ENCODE results near the gene TMEM271. TPM values are rescaled to one million over a fixed set of nuclear protein-coding genes. Genes with fewer than 3 reads are reported as not detected.

TMEM271 gene
- total RNA-seq, 1 donor from 2014 or later: 0.25 TPM

DNA sequence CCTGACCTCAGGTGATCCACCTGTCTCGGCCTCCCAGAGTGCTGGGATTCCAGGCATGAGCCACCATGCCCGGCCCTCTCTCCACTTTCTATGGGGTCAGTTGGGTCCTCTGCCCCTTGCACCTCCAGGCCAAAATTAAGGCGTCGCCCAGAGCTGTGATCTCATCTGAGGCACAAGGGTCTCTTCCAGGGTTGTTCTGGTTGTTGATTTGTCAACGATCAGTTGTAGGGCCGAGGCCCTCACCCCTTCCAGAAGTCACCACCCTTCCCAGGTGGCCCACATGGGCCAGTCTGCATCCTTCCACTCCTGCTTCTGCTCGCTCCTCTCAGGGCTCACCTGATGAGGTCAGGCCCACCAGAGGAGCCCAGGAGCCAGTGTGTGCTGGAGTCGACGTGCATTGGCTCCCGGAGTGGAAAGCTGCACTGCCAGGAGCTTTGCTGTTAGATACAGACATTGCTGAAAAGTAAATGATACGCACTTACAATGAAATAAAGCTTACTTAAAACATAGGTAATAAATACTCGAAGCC is 14.3 kb upstream of the TMEM271 start:
- no peak overlapping the region for H3K4me3 ChIP-seq
- H3K9me3 ChIP-seq: no peaks in the 10 kb centered on the region
- intact Hi-C loops (cut with DNase I): no loop called here
- H3K4me1 ChIP-seq: no peaks in the 10 kb centered on the region
- no peaks in the 10 kb centered on the region for H3K36me3 ChIP-seq
- DNase-seq (ENCODE audit: extremely low spot score in 2 of 2): no peak
- no peak overlapping the region for H3K27ac ChIP-seq
- H3K27me3 ChIP-seq: no peaks in the 10 kb centered on the region
- TF ChIP-seq POLR2A (IDR thresholded peaks at IDR 0.05): no peak
- no peak for TF ChIP-seq CTCF (IDR thresholded peaks at IDR 0.05)
- TF ChIP-seq POLR2AphosphoS5 (IDR thresholded peaks at IDR 0.05; ENCODE audit: insufficient read depth in 1 of 2, low read depth in 1 of 2): no peak

DNA sequence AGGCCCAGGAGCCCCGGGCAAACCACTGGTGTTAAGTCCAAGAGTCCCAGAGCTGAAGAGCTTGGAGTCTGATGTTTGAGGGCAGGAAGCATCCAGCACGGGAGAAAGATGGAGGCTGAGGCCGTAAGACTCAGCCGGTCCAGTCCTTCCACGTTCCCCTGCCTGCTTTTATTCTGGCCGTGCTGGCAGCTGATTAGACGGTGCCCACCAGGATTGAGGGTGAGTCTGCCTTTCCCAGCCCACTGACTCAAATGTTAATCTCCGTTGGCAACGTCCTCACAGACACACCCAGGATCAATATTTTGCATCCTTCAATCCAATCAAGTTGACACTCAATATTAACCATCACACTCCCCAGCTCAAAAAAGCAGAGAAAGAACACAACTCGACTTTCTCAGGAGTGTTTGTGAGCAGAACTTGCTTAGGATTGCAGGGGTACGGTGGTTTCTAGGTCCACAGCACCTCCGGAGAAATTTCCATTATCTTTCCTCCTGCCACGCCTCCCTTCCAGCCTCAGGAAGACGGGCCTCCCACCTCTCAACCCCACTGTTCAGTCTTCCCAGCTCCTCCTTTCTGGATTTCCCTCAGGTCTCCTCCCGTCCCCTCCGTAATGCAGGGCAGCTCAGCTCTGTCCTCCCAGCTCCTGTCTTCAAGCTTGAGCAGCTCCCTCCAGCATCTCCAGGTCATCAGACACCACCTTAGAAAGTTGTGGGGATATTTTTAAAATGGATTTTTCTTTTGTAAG is 13.3 kb upstream of the TMEM271 start:
- intact Hi-C loops (cut with DNase I): no loop called here
- no peaks in the 10 kb centered on the region for H3K4me1 ChIP-seq
- no peak overlapping the region for H3K4me3 ChIP-seq
- no peak for TF ChIP-seq POLR2A (IDR thresholded peaks at IDR 0.05)
- TF ChIP-seq CTCF (IDR thresholded peaks at IDR 0.05): no peak
- TF ChIP-seq POLR2AphosphoS5 (IDR thresholded peaks at IDR 0.05; ENCODE audit: insufficient read depth in 1 of 2, low read depth in 1 of 2): no peak
- no peak for DNase-seq (ENCODE audit: extremely low spot score in 2 of 2)
- no peaks in the 10 kb centered on the region for H3K9me3 ChIP-seq
- no peaks in the 10 kb centered on the region for H3K36me3 ChIP-seq
- no peak overlapping the region for H3K27ac ChIP-seq
- no peaks in the 10 kb centered on the region for H3K27me3 ChIP-seq

- Histone ChIP-seq H3K4me1 (no peaks in the 10 kb centered on the region), H3K27me3 (no peaks in the 10 kb centered on the region), H3K36me3 (no peaks in the 10 kb centered on the region), H3K4me3 (no peak overlapping the region), H3K9me3 (no peaks in the 10 kb centered on the region), H3K27ac (no peak overlapping the region)
- no peak for TF ChIP-seq CTCF (IDR thresholded peaks at IDR 0.05)
- no peak for TF ChIP-seq POLR2A (IDR thresholded peaks at IDR 0.05)
- TF ChIP-seq POLR2AphosphoS5 (IDR thresholded peaks at IDR 0.05; ENCODE audit: insufficient read depth in 1 of 2, low read depth in 1 of 2): no peak
- DNase-seq (ENCODE audit: extremely low spot score in 2 of 2): no peak
- intact Hi-C loops (cut with DNase I): no loop called here
Measured at GRCh38 chr4:588351-588849, 12.3 kb upstream of the TMEM271 start.

DNA sequence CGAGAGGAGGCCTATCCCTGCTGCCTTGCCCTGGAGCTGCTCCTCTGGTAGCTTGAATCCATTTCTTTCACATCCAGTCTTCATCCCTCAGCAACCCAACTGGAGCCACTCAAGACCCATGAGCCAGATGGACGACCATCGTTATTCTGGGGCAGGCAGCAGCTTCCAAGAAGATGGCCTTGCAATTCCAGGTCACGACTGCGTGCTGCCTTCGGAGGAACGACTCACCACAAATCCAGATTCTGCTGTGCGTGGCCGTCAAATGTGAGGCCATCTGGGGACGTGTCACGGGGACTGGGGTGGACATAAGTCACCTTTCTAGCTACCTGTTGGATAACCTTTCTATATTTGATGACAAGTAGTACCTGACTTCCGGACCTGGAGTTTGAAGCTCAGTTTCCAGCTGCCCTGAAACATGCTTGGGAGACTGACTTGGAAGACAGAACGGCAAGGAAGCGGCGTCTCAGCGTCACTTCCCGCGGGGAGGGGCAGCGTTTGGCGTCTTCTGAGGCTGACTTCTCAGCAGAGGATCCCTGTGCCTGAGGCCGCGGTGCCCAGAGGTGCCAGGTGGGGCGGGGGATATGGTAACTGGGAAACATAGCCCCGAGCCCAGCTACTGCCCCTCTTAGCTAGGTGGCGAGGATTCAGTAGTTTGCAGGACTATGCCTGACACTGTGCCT is 11.7 kb upstream of the TMEM271 start:
- no peak for TF ChIP-seq POLR2A (IDR thresholded peaks at IDR 0.05)
- TF ChIP-seq POLR2AphosphoS5 (IDR thresholded peaks at IDR 0.05; ENCODE audit: insufficient read depth in 1 of 2, low read depth in 1 of 2): no peak
- no peak for TF ChIP-seq CTCF (IDR thresholded peaks at IDR 0.05)
- DNase-seq (ENCODE audit: extremely low spot score in 2 of 2): no peak
- Histone ChIP-seq H3K4me3 (no peak overlapping the region), H3K27ac (no peak overlapping the region), H3K4me1 (no peaks in the 10 kb centered on the region), H3K27me3 (no peaks in the 10 kb centered on the region), H3K9me3 (no peaks in the 10 kb centered on the region), H3K36me3 (no peaks in the 10 kb centered on the region)
- intact Hi-C loops (cut with DNase I): no loop called here
